SIG-M5 treated with dmso at 0.1 percent for 504 hours (cell line): ENCODE data around the gene TTC21A.

ENCODE experiments used
- DNase-seq: peaks from one replicate; lab custom pipeline; 2025; ENCODE audit not compliant: unreplicated experiment; lab: John Stamatoyannopoulos, UW

The TTC21A gene

GRCh38 chr3:39173318-39174125, 66.0 kb downstream of the TTC21A start:
- no peak for DNase-seq

- DNase-seq: no peak
Measured at GRCh38 chr3:39176025-39176714, 68.7 kb downstream of the TTC21A start.

- DNase-seq: peak; percentile 72
Measured at GRCh38 chr3:39177708-39178332, 70.3 kb downstream of the TTC21A start.

- no peak for DNase-seq
Measured at GRCh38 chr3:39178553-39178952, 71.1 kb downstream of the TTC21A start.

GRCh38 chr3:39180183-39180545, 72.7 kb downstream of the TTC21A start:
- no peak for DNase-seq

- peak; percentile 72 for DNase-seq
Measured at GRCh38 chr3:39180546-39181346, 73.3 kb downstream of the TTC21A start.

- DNase-seq: no peak
Measured at GRCh38 chr3:39181408-39182335, 74.2 kb downstream of the TTC21A start.

- no peak for DNase-seq
Measured at GRCh38 chr3:39183211-39184080, 76.0 kb downstream of the TTC21A start.

GRCh38 chr3:39184081-39184967, 76.8 kb downstream of the TTC21A start:
- no peak for DNase-seq

GRCh38 chr3:39184968-39185285, 77.4 kb downstream of the TTC21A start:
- no peak for DNase-seq

- no peak for DNase-seq
Measured at GRCh38 chr3:39185326-39185958, 78.0 kb downstream of the TTC21A start.

GRCh38 chr3:39185959-39186691, 78.6 kb downstream of the TTC21A start:
- no peak for DNase-seq

- no peak for DNase-seq
Measured at GRCh38 chr3:39186692-39187151, 79.2 kb downstream of the TTC21A start.

GRCh38 chr3:39187372-39188155, 80.1 kb downstream of the TTC21A start:
- no peak for DNase-seq
